Measurements from ENCODE around the gene CEP76. TPM values are rescaled to one million over a fixed set of nuclear protein-coding genes. Genes with fewer than 3 reads are reported as not detected.

The CEP76 gene
- total and polyA plus RNA-seq, 5 donors, result 2.3 to 4.2 (median 3.6) TPM

- Histone ChIP-seq H3K4me3 (ENCODE audit: low read length) (peak overlapping the region; percentile 70), H3K4me1 (ENCODE audit: control insufficient read depth, insufficient read depth, low read length) (no peaks in the 10 kb centered on the region), H3K9me3 (ENCODE audit: control insufficient read depth, low read length) (no peaks in the 10 kb centered on the region), H3K27me3 (ENCODE audit: control insufficient read depth, insufficient read depth) (no peaks in the 10 kb centered on the region), H3K27ac (ENCODE audit: low read length) (peak overlapping the region; percentile 33)
- WGBS, result 20% methylated on average over 42 of the region's 42 CpGs
- DNase-seq (peak in 2 of 3 donors; percentile 41 to 74), ATAC-seq (peak in 1 of 2 donors; percentile 63)
- intact Hi-C loops (cut with DNase I), result loop anchor here in 3 of 4 donors (2.0 to 10.0 kb wide), 3 partner anchors 114 to 266 kb away; partner anchors contain the start of gene PRELID3A (in 1 of the 3)
These were observed 43.9 kb downstream of the CEP76 start for GRCh38 chr18:12658426-12659138.

- H3K4me1 ChIP-seq (ENCODE audit: control insufficient read depth, insufficient read depth, low read length), result no peaks in the 10 kb centered on the region
- peak; percentile 91 to 94 for ATAC-seq
- intact Hi-C loops (cut with DNase I), result loop anchor here in 3 of 4 donors (2.0 to 10.0 kb wide), 3 partner anchors 113 to 265 kb away; partner anchors contain the start of gene PRELID3A (in 1 of the 3)
- H3K27me3 ChIP-seq (ENCODE audit: control insufficient read depth, insufficient read depth), result no peaks in the 10 kb centered on the region
- WGBS, result under 1% methylated on average over 112 of the region's 112 CpGs
- peak; percentile 81 to 93 (median 93) for DNase-seq
- peak within 1 kb of the TSS; percentile 70 for H3K4me3 ChIP-seq (ENCODE audit: low read length)
- no peaks in the 10 kb centered on the region for H3K9me3 ChIP-seq (ENCODE audit: control insufficient read depth, low read length)
- peak within 1 kb of the TSS; percentile 78 for H3K27ac ChIP-seq (ENCODE audit: low read length)
These were observed 44.7 kb downstream of the CEP76 start, which contains the start of gene SPIRE1 for GRCh38 chr18:12657684-12658425. TSS of gene SPIRE1 (minus strand) at chr18:12658107. CDS start at chr18:12657866, 241 bp downstream.

DNA sequence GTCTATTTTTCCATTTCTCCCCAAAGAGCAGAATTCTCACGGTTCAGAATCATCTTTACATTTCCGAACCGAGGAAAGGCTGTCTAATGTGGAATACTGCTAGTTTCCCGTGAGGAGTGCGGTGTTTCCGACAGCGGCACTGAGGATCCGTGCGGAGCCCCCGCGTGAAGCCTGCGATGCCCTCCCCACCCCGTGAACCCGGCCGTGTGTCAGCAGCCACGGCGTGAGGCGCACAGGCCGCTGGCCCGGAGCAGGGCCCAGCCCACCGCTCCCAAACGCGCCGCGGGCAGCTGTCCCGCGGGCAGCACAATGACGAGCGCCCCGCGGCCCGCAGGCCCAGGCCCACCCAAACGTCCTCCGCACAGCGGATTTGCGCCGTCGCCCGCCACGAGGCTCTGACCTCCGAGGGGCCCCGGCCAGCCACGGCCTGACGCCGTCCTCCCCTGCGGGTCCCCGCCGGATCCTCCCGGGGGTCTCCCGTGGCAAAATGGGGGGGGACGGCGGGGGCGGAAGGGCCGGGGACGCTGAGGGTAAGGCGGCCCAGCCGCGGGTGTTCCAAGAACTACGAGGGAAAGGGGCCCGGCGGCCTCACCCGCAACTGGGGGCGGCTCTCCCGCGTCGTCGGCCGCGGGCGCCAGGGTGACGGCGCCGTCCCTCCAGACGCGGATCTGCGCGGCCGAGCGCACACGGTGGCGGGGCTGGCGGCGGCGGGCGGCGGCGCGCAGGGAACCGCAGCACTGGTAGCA, 45.4 kb downstream of the CEP76 start:
- Histone ChIP-seq H3K4me1 (ENCODE audit: control insufficient read depth, insufficient read depth, low read length) (no peaks in the 10 kb centered on the region), H3K27me3 (ENCODE audit: control insufficient read depth, insufficient read depth) (no peaks in the 10 kb centered on the region), H3K9me3 (ENCODE audit: control insufficient read depth, low read length) (no peaks in the 10 kb centered on the region), H3K4me3 (ENCODE audit: low read length) (peak overlapping the region; percentile 70), H3K27ac (ENCODE audit: low read length) (peak overlapping the region; percentile 78)
- peak; percentile 77 to 80 for ATAC-seq
- WGBS, result under 1% methylated on average over 89 of the region's 89 CpGs
- intact Hi-C loops (cut with DNase I), result loop anchor here in 3 of 4 donors (5.0 to 10.0 kb wide), 2 partner anchors 112 to 250 kb away; partner anchors contain the start of gene PRELID3A (in 1 of the 3)
- peak; percentile 62 to 87 (median 82) for DNase-seq

- H3K9me3 ChIP-seq (ENCODE audit: control insufficient read depth, low read length), result no peaks in the 10 kb centered on the region
- H3K4me3 ChIP-seq (ENCODE audit: low read length), result peak overlapping the region; percentile 70
- no peak for ATAC-seq
- DNase-seq, result no peak
- WGBS, result 4% methylated on average over 3 of the region's 3 CpGs
- H3K27me3 ChIP-seq (ENCODE audit: control insufficient read depth, insufficient read depth), result no peaks in the 10 kb centered on the region
- no peaks in the 10 kb centered on the region for H3K4me1 ChIP-seq (ENCODE audit: control insufficient read depth, insufficient read depth, low read length)
- H3K27ac ChIP-seq (ENCODE audit: low read length), result no peak overlapping the region
- intact Hi-C loops (cut with DNase I), result loop anchor here in 3 of 4 donors (5.0 to 10.0 kb wide), 2 partner anchors 112 to 249 kb away; partner anchors contain the start of gene PRELID3A (in 1 of the 3)
These were observed 46.0 kb downstream of the CEP76 start for GRCh38 chr18:12656605-12656937.

- DNase-seq (no peak), ATAC-seq (no peak)
- Histone ChIP-seq H3K9me3 (ENCODE audit: control insufficient read depth, low read length) (no peaks in the 10 kb centered on the region), H3K4me3 (ENCODE audit: low read length) (no peak overlapping the region), H3K27ac (ENCODE audit: low read length) (no peak overlapping the region), H3K27me3 (ENCODE audit: control insufficient read depth, insufficient read depth) (no peaks in the 10 kb centered on the region), H3K4me1 (ENCODE audit: control insufficient read depth, insufficient read depth, low read length) (no peaks in the 10 kb centered on the region)
- intact Hi-C loops (cut with DNase I), result loop anchor here in 3 of 4 donors (5.0 to 10.0 kb wide), 2 partner anchors 110 to 248 kb away; partner anchors contain the start of gene PRELID3A (in 1 of the 3)
- 98% methylated on average over 1 of the region's 1 CpG for WGBS
These were observed 47.6 kb downstream of the CEP76 start for GRCh38 chr18:12654971-12655370.

GRCh38 chr18:12652861-12653401, 49.6 kb downstream of the CEP76 start:
- Histone ChIP-seq H3K4me3 (ENCODE audit: low read length) (no peak overlapping the region), H3K9me3 (ENCODE audit: control insufficient read depth, low read length) (no peaks in the 10 kb centered on the region), H3K27ac (ENCODE audit: low read length) (no peak overlapping the region), H3K4me1 (ENCODE audit: control insufficient read depth, insufficient read depth, low read length) (peaks cover 1% of the 10 kb centered on the region), H3K27me3 (ENCODE audit: control insufficient read depth, insufficient read depth) (no peaks in the 10 kb centered on the region)
- ATAC-seq (no peak), DNase-seq (no peak)
- 50% methylated on average over 3 of the region's 3 CpGs for WGBS
- intact Hi-C loops (cut with DNase I), result loop anchor here in 2 of 4 donors (10.0 kb wide), 1 partner anchor 108 kb away; no protein-coding TSS in a partner anchor

DNA sequence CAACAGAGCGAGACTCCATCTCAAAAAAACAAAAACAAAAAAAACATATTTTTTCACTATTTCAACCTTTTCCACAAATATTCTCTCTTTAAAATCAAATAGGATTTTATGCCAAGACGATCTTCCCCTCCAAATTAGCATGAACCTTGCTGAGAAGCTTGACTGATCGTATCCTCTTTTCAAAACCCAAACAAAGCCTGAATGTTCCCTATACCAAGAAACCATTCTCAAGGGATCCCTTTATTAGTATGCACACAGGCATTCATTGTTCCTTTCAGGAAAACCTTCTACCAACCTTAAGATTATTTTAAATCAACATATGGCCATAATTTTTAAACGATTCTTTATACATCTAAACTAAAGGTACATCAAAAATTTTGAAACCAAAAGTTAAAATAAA, 50.9 kb downstream of the CEP76 start:
- no peak for ATAC-seq
- no peak for DNase-seq
- intact Hi-C loops (cut with DNase I), result loop anchor here in 2 of 4 donors (10.0 kb wide), 1 partner anchor 107 kb away; no protein-coding TSS in a partner anchor
- Histone ChIP-seq H3K27me3 (ENCODE audit: control insufficient read depth, insufficient read depth) (no peaks in the 10 kb centered on the region), H3K4me3 (ENCODE audit: low read length) (no peak overlapping the region), H3K27ac (ENCODE audit: low read length) (no peak overlapping the region), H3K9me3 (ENCODE audit: control insufficient read depth, low read length) (no peaks in the 10 kb centered on the region), H3K4me1 (ENCODE audit: control insufficient read depth, insufficient read depth, low read length) (peaks cover 1% of the 10 kb centered on the region)
- 62% methylated on average over 4 of the region's 4 CpGs for WGBS

GRCh38 chr18:12647773-12648172, 54.8 kb downstream of the CEP76 start:
- no peak for ATAC-seq
- intact Hi-C loops (cut with DNase I), result no loop called here
- Histone ChIP-seq H3K27me3 (ENCODE audit: control insufficient read depth, insufficient read depth) (no peaks in the 10 kb centered on the region), H3K27ac (ENCODE audit: low read length) (no peak overlapping the region), H3K4me3 (ENCODE audit: low read length) (no peak overlapping the region), H3K9me3 (ENCODE audit: control insufficient read depth, low read length) (no peaks in the 10 kb centered on the region), H3K4me1 (ENCODE audit: control insufficient read depth, insufficient read depth, low read length) (peaks cover 9% of the 10 kb centered on the region)
- 92% methylated on average over 3 of the region's 3 CpGs for WGBS
- DNase-seq, result no peak

DNA sequence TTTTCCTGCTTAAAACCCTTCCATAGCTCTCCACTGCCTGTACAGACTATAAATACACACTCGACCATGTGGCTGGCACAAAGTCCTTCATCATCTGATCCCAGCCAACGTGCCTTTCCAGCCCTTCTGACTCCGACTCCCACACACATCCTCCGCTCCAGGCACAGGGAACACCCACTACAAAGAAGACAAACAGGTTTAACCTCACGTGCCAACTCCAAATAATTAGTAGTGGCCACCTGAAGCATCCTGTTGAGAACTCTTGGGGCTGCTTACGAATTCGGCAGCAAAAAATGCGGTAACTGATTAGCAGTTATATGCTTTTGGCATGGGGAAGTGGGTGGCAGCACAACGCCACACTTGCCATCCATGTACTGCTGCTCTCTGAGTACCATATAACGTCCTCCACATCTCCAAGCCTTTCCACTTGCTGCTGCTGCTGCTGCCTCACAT, 56.7 kb downstream of the CEP76 start:
- peaks cover 9% of the 10 kb centered on the region for H3K4me1 ChIP-seq (ENCODE audit: control insufficient read depth, insufficient read depth, low read length)
- ATAC-seq (peak; percentile 90), DNase-seq (peak in 2 of 3 donors; percentile 50 to 57)
- H3K27me3 ChIP-seq (ENCODE audit: control insufficient read depth, insufficient read depth), result no peaks in the 10 kb centered on the region
- H3K9me3 ChIP-seq (ENCODE audit: control insufficient read depth, low read length), result no peaks in the 10 kb centered on the region
- WGBS, result 38% methylated on average over 10 of the region's 10 CpGs
- no peak overlapping the region for H3K4me3 ChIP-seq (ENCODE audit: low read length)
- H3K27ac ChIP-seq (ENCODE audit: low read length), result peak overlapping the region; percentile 93
- intact Hi-C loops (cut with DNase I), result no loop called here

DNA sequence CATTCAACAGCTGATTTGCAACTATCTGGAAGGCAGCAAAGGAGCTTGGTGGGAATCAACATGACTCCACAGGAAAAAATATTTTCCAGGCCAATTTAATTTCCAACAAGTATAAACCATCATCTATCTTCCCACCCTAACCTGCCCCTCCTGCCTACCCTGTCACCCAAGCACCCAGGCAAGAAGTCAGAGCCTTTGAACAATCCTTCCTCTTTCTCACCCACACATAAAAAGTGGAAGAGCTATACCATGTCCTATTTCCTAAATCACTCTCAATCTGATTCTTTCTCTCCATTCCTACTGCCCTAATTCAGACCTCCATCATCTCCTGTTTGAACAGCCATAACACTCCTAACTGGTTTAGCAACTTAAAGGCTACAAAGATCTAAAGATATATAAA, 57.3 kb downstream of the CEP76 start:
- intact Hi-C loops (cut with DNase I), result no loop called here
- Histone ChIP-seq H3K27ac (ENCODE audit: low read length) (peak overlapping the region; percentile 85), H3K4me3 (ENCODE audit: low read length) (no peak overlapping the region), H3K4me1 (ENCODE audit: control insufficient read depth, insufficient read depth, low read length) (peaks cover 9% of the 10 kb centered on the region), H3K9me3 (ENCODE audit: control insufficient read depth, low read length) (no peaks in the 10 kb centered on the region), H3K27me3 (ENCODE audit: control insufficient read depth, insufficient read depth) (no peaks in the 10 kb centered on the region)
- peak in 1 of 2 donors; percentile 15 for ATAC-seq
- no peak for DNase-seq

Measured in right cardiac atrium (tissue), 5 donors.